ENCODE data around the gene VPS4A. TPM values are rescaled to one million over a fixed set of nuclear protein-coding genes. Genes with fewer than 3 reads are reported as not detected.

VPS4A gene
- total RNA-seq, 1 experiment from 2014 or later = 31.4 TPM

- Mint-ChIP-seq H3K9me3 (ENCODE audit: low read depth, unreplicated experiment) (no peaks in the 10 kb centered on the region), H3K4me1 (ENCODE audit: low read depth, unreplicated experiment) (peaks cover 33% of the 10 kb centered on the region), H3K4me3 (ENCODE audit: low read depth, unreplicated experiment) (peak overlapping the region; percentile 94), H3K27me3 (ENCODE audit: unreplicated experiment) (no peaks in the 10 kb centered on the region), H3K36me3 (ENCODE audit: insufficient read depth, unreplicated experiment) (peaks cover 97% of the 10 kb centered on the region), H3K27ac (ENCODE audit: unreplicated experiment) (peak overlapping the region; percentile 95)
- intact Hi-C loops (cut with micrococcal nuclease; ENCODE audit: unreplicated experiment) = no loop called here
- BruUV-seq (replicated peaks) = TSS peak; percentile 60
- CTCF ChIA-PET = interaction anchor here (0.6 kb wide), 1 partner anchor 66 kb away, joined by 6 read pairs; no protein-coding TSS in a partner anchor
- DNase-seq = no peak
- TF ChIP-seq, protein P1, sequence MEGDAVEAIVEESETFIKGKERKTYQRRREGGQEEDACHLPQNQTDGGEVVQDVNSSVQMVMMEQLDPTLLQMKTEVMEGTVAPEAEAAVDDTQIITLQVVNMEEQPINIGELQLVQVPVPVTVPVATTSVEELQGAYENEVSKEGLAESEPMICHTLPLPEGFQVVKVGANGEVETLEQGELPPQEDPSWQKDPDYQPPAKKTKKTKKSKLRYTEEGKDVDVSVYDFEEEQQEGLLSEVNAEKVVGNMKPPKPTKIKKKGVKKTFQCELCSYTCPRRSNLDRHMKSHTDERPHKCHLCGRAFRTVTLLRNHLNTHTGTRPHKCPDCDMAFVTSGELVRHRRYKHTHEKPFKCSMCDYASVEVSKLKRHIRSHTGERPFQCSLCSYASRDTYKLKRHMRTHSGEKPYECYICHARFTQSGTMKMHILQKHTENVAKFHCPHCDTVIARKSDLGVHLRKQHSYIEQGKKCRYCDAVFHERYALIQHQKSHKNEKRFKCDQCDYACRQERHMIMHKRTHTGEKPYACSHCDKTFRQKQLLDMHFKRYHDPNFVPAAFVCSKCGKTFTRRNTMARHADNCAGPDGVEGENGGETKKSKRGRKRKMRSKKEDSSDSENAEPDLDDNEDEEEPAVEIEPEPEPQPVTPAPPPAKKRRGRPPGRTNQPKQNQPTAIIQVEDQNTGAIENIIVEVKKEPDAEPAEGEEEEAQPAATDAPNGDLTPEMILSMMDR (IDR thresholded peaks at IDR 0.05; ENCODE audit: unreplicated experiment) = no peak
These were observed 27.6 kb downstream of the VPS4A start for GRCh38 chr16:69338557-69339288.

DNA sequence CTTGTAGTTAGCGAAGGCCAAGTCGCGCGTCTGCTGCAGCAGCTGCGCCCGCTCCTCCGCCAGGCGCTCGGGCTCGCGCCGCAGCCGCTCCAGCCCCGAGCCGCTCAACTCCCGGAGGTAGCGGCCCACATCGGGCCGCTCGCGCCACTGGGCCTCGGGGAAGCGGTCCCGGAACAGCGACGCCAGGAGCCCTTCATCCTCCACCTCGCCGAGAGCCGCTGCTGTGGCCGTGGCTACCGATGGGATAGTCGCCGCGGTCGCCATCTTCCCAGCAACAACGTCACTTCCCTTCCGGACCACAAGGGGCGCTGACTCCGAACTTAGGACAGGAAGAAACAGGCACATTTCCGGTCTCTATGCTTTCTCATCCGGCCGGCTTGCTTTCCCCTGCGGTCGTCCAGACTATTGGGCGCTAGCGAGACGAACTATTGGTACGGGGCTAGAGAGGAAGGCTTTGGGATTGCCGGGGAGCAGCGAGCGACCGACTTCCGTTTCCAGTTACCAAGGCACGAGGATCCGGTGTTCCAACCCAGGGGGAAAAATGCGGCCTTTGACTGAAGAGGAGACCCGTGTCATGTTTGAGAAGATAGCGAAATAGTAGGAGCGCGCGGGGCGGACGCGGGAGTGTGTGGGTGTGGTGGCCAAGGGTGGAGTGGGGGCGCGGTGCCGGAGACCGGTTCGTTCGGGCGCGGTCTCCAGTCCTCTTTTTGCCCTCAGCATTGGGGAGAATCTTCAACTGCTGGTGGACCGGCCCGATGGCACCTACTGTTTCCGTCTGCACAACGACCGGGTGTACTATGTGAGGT, 28.3 kb downstream of the VPS4A start, which contains the start of the genes COG8 and NIP7:
TSS of gene COG8 (minus strand) at position 276 of the 806 bp plus-strand sequence. CDS start at position 264, 12 bp downstream.
TSS of gene NIP7 (plus strand) at position 484 of the 806 bp plus-strand sequence. CDS start at position 542, 58 bp downstream.
- BruUV-seq (replicated peaks) = no TSS peak
- peak; percentile 97 for DNase-seq
- CTCF ChIA-PET = interaction anchor here (0.6 kb wide), 1 partner anchor 65 kb away, joined by 6 read pairs; no protein-coding TSS in a partner anchor
- TF ChIP-seq, protein P1 (IDR thresholded peaks at IDR 0.05; ENCODE audit: unreplicated experiment) = peak; percentile 93
- H3K36me3 Mint-ChIP-seq (ENCODE audit: insufficient read depth, unreplicated experiment) = peaks cover 99% of the 10 kb centered on the region
- peak within 1 kb of the TSS; percentile 94 for H3K4me3 Mint-ChIP-seq (ENCODE audit: low read depth, unreplicated experiment)
- H3K27me3 Mint-ChIP-seq (ENCODE audit: unreplicated experiment) = no peaks in the 10 kb centered on the region
- H3K27ac Mint-ChIP-seq (ENCODE audit: unreplicated experiment) = peak within 1 kb of the TSS; percentile 95
- intact Hi-C loops (cut with micrococcal nuclease; ENCODE audit: unreplicated experiment) = no loop called here
- H3K4me1 Mint-ChIP-seq (ENCODE audit: low read depth, unreplicated experiment) = peaks cover 33% of the 10 kb centered on the region
- no peaks in the 10 kb centered on the region for H3K9me3 Mint-ChIP-seq (ENCODE audit: low read depth, unreplicated experiment)

DNA sequence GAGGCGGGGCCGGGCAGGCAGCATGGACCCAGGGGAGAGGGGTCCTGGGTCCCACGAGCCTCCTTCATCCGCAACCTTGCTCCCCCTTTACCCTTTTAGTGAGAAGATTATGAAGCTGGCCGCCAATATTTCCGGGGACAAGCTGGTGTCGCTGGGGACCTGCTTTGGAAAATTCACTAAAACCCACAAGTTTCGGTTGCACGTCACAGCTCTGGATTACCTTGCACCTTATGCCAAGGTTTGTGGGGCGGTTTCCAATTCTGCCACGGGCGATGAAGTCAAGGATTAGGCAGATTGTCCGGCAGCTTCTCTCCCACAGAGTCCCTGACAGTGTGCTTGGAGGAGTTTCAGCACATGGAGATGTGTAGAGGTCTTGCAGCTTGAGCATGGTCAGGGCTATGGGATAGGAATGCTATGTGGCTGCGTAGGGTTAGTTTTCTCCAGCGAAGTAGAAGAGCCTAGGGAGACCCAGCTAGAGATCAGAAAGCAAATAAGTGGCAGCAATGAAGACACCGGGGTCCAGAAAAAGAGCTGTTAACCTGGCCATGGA, 29.0 kb downstream of the VPS4A start:
- TF ChIP-seq, protein P1 (IDR thresholded peaks at IDR 0.05; ENCODE audit: unreplicated experiment) = no peak
- intact Hi-C loops (cut with micrococcal nuclease; ENCODE audit: unreplicated experiment) = no loop called here
- TSS peak; percentile 72 for BruUV-seq (replicated peaks)
- peak overlapping the region; percentile 95 for H3K27ac Mint-ChIP-seq (ENCODE audit: unreplicated experiment)
- no peaks in the 10 kb centered on the region for H3K9me3 Mint-ChIP-seq (ENCODE audit: low read depth, unreplicated experiment)
- DNase-seq = no peak
- peaks cover 99% of the 10 kb centered on the region for H3K36me3 Mint-ChIP-seq (ENCODE audit: insufficient read depth, unreplicated experiment)
- H3K4me1 Mint-ChIP-seq (ENCODE audit: low read depth, unreplicated experiment) = peaks cover 33% of the 10 kb centered on the region
- H3K27me3 Mint-ChIP-seq (ENCODE audit: unreplicated experiment) = no peaks in the 10 kb centered on the region
- peak overlapping the region; percentile 94 for H3K4me3 Mint-ChIP-seq (ENCODE audit: low read depth, unreplicated experiment)
- CTCF ChIA-PET = no interaction called here

DNA sequence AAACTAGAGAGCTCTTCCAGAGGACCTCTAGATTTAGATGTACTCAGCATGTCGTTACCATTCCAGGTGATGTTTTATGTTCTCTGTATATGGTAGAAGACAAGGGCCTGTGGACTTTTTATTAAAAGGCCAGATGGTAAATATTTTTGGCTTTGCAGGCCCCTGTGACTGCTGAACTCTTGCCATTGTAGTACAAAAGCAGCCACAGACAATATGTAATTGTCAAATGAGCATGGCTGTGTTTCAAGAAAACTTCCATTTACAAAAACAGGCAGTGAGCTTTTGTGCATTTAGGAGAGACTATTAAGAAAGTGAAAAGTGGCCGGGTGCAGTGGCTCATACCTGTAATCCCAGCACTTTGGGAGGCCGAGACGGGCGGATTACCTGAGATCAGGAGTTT, 33.0 kb downstream of the VPS4A start:
- Mint-ChIP-seq H3K4me3 (ENCODE audit: low read depth, unreplicated experiment) (no peak overlapping the region), H3K4me1 (ENCODE audit: low read depth, unreplicated experiment) (peaks cover 16% of the 10 kb centered on the region), H3K27me3 (ENCODE audit: unreplicated experiment) (no peaks in the 10 kb centered on the region), H3K36me3 (ENCODE audit: insufficient read depth, unreplicated experiment) (peaks cover 68% of the 10 kb centered on the region), H3K9me3 (ENCODE audit: low read depth, unreplicated experiment) (no peaks in the 10 kb centered on the region), H3K27ac (ENCODE audit: unreplicated experiment) (no peak overlapping the region)
- TF ChIP-seq, protein P1 (IDR thresholded peaks at IDR 0.05; ENCODE audit: unreplicated experiment) = no peak
- CTCF ChIA-PET = no interaction called here
- intact Hi-C loops (cut with micrococcal nuclease; ENCODE audit: unreplicated experiment) = no loop called here
- no peak for DNase-seq
- no TSS peak for BruUV-seq (replicated peaks)
